Measurements from ENCODE around the gene PROB1.
"Not testable (repeated sequence)": the region's sequence is repeated elsewhere in the genome, so short reads cannot be mapped to it uniquely, and the experiment has no call there.

PROB1 gene

GRCh38 chr5:139358064-139358463 is 36.8 kb downstream of the PROB1 start:
- DNase-seq: peak in 1 of 42 donors; percentile 7
- intact Hi-C loops (cut with DNase I): no loop called here

GRCh38 chr5:139355900-139356299 is 39.0 kb downstream of the PROB1 start:
- intact Hi-C loops (cut with DNase I); DNase-seq: not testable (repeated sequence)

- no peak for DNase-seq
- intact Hi-C loops (cut with DNase I): no loop called here
Observed at GRCh38 chr5:139354186-139354585, 40.7 kb downstream of the PROB1 start.

GRCh38 chr5:139347863-139348262 is 47.0 kb downstream of the PROB1 start:
- intact Hi-C loops (cut with DNase I): not testable (repeated sequence)

GRCh38 chr5:139345442-139345841 is 49.5 kb downstream of the PROB1 start:
- DNase-seq; intact Hi-C loops (cut with DNase I): not testable (repeated sequence)

More at GRCh38 chr5:139347863-139348262, 47.0 kb downstream of the PROB1 start:
- DNase-seq: not testable (repeated sequence)

GRCh38 chr5:139344177-139344576 is 50.7 kb downstream of the PROB1 start:
- no peak for DNase-seq
- intact Hi-C loops (cut with DNase I): loop anchor here (5.0 kb wide), 1 partner anchor 63 kb away; no protein-coding TSS in a partner anchor

GRCh38 chr5:139343476-139343875 is 51.4 kb downstream of the PROB1 start:
- intact Hi-C loops (cut with DNase I): loop anchor here (2.0 to 5.0 kb wide), 2 partner anchors 49 to 64 kb away; no protein-coding TSS in a partner anchor
- no peak for DNase-seq

- intact Hi-C loops (cut with DNase I): loop anchor here (2.0 to 5.0 kb wide), 2 partner anchors 48 to 65 kb away; no protein-coding TSS in a partner anchor
Observed at GRCh38 chr5:139342423-139342723, 52.5 kb downstream of the PROB1 start.

GRCh38 chr5:139341689-139342422 is 53.0 kb downstream of the PROB1 start, which contains the start of gene PAIP2:
Gene PAIP2, plus strand, starts transcription at chr5:139341854. Its CDS starts 21,931 bp downstream, at chr5:139363785.
- intact Hi-C loops (cut with DNase I): loop anchor here (2.0 to 5.0 kb wide), 3 partner anchors 47 to 73 kb away; no protein-coding TSS in a partner anchor

More at GRCh38 chr5:139342423-139342723, 52.5 kb downstream of the PROB1 start:
- no peak for DNase-seq

GRCh38 chr5:139341187-139341688 is 53.7 kb downstream of the PROB1 start:
- intact Hi-C loops (cut with DNase I): loop anchor here (2.0 to 5.0 kb wide), 2 partner anchors 66 to 72 kb away; no protein-coding TSS in a partner anchor

More at GRCh38 chr5:139341689-139342422, 53.0 kb downstream of the PROB1 start, which contains the start of gene PAIP2:
- DNase-seq: peak; percentile 95 to 99 (median 98)

More at GRCh38 chr5:139341187-139341688, 53.7 kb downstream of the PROB1 start:
- peak in 1 of 42 donors; percentile 3 for DNase-seq
